Endothelial cell of umbilical vein (primary cell): ENCODE data around the gene MBTPS1.

ENCODE experiments used
- CTCF ChIP-seq, 2 donors: IDR thresholded peaks; 1 replicate in 1 of 2; 2 replicates in 1 of 2; pipeline ENCODE4 v1.5.1; 2011; ENCODE audit warnings: low read length in 2 of 2, mild to moderate bottlenecking in 2 of 2, moderate library complexity in 2 of 2, control low read depth in 1 of 2, inconsistent platforms in 1 of 2, low read depth in 1 of 2; ENCODE audit not compliant: insufficient read depth in 1 of 2; ENCODE audit errors: extremely low read depth in 1 of 2
- EZH2 ChIP-seq: IDR thresholded peaks from 2 replicates; pipeline ENCODE4 v1.6.1; 2012; ENCODE audit warnings: borderline replicate concordance, low read depth, mild to moderate bottlenecking, moderate library complexity, low read length, inconsistent platforms; ENCODE audit not compliant: severe bottlenecking

- no peak for TF ChIP-seq CTCF (IDR thresholded peaks at IDR 0.05; ENCODE audit: extremely low read depth in 1 of 2, insufficient read depth in 1 of 2, low read depth in 1 of 2, low read length in 2 of 2)
- no peak for TF ChIP-seq EZH2
Measured at GRCh38 chr16:84080378-84080777, 36.4 kb downstream of the MBTPS1 start.
